ENCODE measurements around the gene GNB1L.

GNB1L gene

GRCh38 chr22:19863571-19863970, 8.9 kb upstream of the GNB1L start:
- no peak for DNase-seq (ENCODE audit: low spot score)

- no peak for DNase-seq (ENCODE audit: low spot score)
Measured at GRCh38 chr22:19862619-19863246, 8.1 kb upstream of the GNB1L start.

GRCh38 chr22:19859861-19860510, 5.3 kb upstream of the GNB1L start:
- DNase-seq (ENCODE audit: low spot score) = no peak

- no peak for DNase-seq (ENCODE audit: low spot score)
Measured at GRCh38 chr22:19857382-19857781, 2.7 kb upstream of the GNB1L start.

GRCh38 chr22:19855504-19856409, 1.1 kb upstream of the GNB1L start:
- peak; percentile 30 for DNase-seq (ENCODE audit: low spot score)

- peak; percentile 21 for DNase-seq (ENCODE audit: low spot score)
Measured at GRCh38 chr22:19853879-19854777, 546 bp downstream of the GNB1L start.

- DNase-seq (ENCODE audit: low spot score) = no peak
Measured at GRCh38 chr22:19853058-19853878, 1.4 kb downstream of the GNB1L start.

- DNase-seq (ENCODE audit: low spot score) = no peak
Measured at GRCh38 chr22:19852177-19852781, 2.4 kb downstream of the GNB1L start.

GRCh38 chr22:19851291-19852176, 3.1 kb downstream of the GNB1L start:
- DNase-seq (ENCODE audit: low spot score) = no peak

- DNase-seq (ENCODE audit: low spot score) = no peak
Measured at GRCh38 chr22:19850763-19851109, 3.9 kb downstream of the GNB1L start.

GRCh38 chr22:19849835-19850762, 4.6 kb downstream of the GNB1L start:
- no peak for DNase-seq (ENCODE audit: low spot score)

- no peak for DNase-seq (ENCODE audit: low spot score)
Measured at GRCh38 chr22:19848298-19849224, 6.1 kb downstream of the GNB1L start.

- DNase-seq (ENCODE audit: low spot score) = no peak
Measured at GRCh38 chr22:19847345-19847632, 7.4 kb downstream of the GNB1L start.

GRCh38 chr22:19846620-19847344, 7.9 kb downstream of the GNB1L start:
- DNase-seq (ENCODE audit: low spot score) = no peak

- no peak for DNase-seq (ENCODE audit: low spot score)
Measured at GRCh38 chr22:19845054-19845722, 9.5 kb downstream of the GNB1L start.

- DNase-seq (ENCODE audit: low spot score) = no peak
Measured at GRCh38 chr22:19844377-19845053, 10.2 kb downstream of the GNB1L start.

Data from putamen (tissue), 1 donor.